GM12878 (cell line): ENCODE data around the gene GLIPR1L1. TPM values are rescaled to one million over a fixed set of nuclear protein-coding genes. Genes with fewer than 3 reads are reported as not detected.

Source experiments
- ATAC-seq: fragments of 200-7000 bp; cut with Tn5 transposase; 3 replicates; pipeline ENCODE4 v1.9.1; 2020; ENCODE audit warnings: mild to moderate bottlenecking, moderate library complexity
- BruUV-seq: library from RNA; stranded (reverse); fragments of 400-500 nt; replicated peaks from 2 replicates; lab custom pipeline; 2021; lab: Mats Ljungman, UMichigan
- CTCF ChIA-PET: fragments of 300-600 bp; sonication (Branson Sonifier 250); formaldehyde crosslinking; extraction: SDS; loops from one replicate; lab custom pipeline; 2021; ENCODE audit warnings: inconsistent platforms; lab: Yijun Ruan, JAX
- POLR2A ChIA-PET: fragments of 350-600 bp; formaldehyde crosslinking; extraction: SDS; loops from one replicate; lab custom pipeline; 2021; ENCODE audit warnings: inconsistent platforms; lab: Charles Lee
- RAD21 ChIA-PET: fragments of 300-600 bp; sonication (Branson Sonifier 250); formaldehyde crosslinking; loops from one replicate; lab custom pipeline; 2023; ENCODE audit warnings: antibody characterized with exemption; ENCODE audit not compliant: unreplicated experiment; lab: Charles Lee
- SMC1A ChIA-PET: fragments of 300-600 bp; sonication (Branson Sonifier 250); formaldehyde crosslinking; loops from one replicate; lab custom pipeline; 2023; ENCODE audit not compliant: unreplicated experiment, uncharacterized antibody; lab: Charles Lee
- DNase-seq: peaks from one replicate; pipeline ENCODE4 v3.0.0-alpha.2; 2011; ENCODE audit warnings: low read depth, low spot score
- FAIRE-seq: peaks from 3 replicates; lab custom pipeline; 2011; peaks lifted over from hg19 to GRCh38; lab: Jason Lieb, UNC
- H2AFZ ChIP-seq: 2 replicates; pipeline ENCODE4 v1.6.0; 2011; ENCODE audit warnings: low read depth, low read length, control low read depth; ENCODE audit not compliant: control insufficient read depth
- H3K27ac ChIP-seq: 2 replicates; pipeline ENCODE4 v1.5.1; 2011; ENCODE audit warnings: control low read depth; ENCODE audit not compliant: control insufficient read depth, insufficient read depth
- H3K27me3 ChIP-seq, 2 experiments: replicated peaks in 1 of 2; 2 replicates each; pipeline versions ENCODE4 v1.6.0 to v1.6.1; 2011; ENCODE audit warnings: low read length in 1 of 2; ENCODE audit not compliant: control insufficient read depth in 2 of 2, insufficient read depth in 2 of 2
- H3K36me3 ChIP-seq, 2 experiments: 2 replicates each; pipeline ENCODE4 v1.5.1; 2011; ENCODE audit warnings: low read length in 1 of 2; ENCODE audit not compliant: control insufficient read depth in 2 of 2, insufficient read depth in 2 of 2
- H3K4me1 ChIP-seq: 2 replicates; pipeline ENCODE4 v1.6.1; 2011; ENCODE audit warnings: mild to moderate bottlenecking, low read length, moderate library complexity, mixed read lengths; ENCODE audit not compliant: control insufficient read depth, insufficient read depth
- H3K4me2 ChIP-seq: 2 replicates; pipeline ENCODE4 v1.6.0; 2011; ENCODE audit warnings: control low read depth; ENCODE audit not compliant: control insufficient read depth, insufficient read depth
- H3K4me3 ChIP-seq: fragments of 200-600 bp; sonication (generic); 2 replicates; pipeline ENCODE4 v1.5.1; 2016
- H3K79me2 ChIP-seq: 2 replicates; pipeline ENCODE4 v1.6.0; 2011; ENCODE audit warnings: low read length; ENCODE audit not compliant: control insufficient read depth, insufficient read depth
- H3K9ac ChIP-seq: 2 replicates; pipeline ENCODE4 v1.8.0; 2011; ENCODE audit warnings: low read length, control low read depth, mixed read lengths; ENCODE audit not compliant: control insufficient read depth, insufficient read depth
- H3K9me3 ChIP-seq: replicated peaks from 3 replicates; pipeline ENCODE4 v1.5.1; 2011; ENCODE audit warnings: mild to moderate bottlenecking, low read length; ENCODE audit not compliant: control insufficient read depth, insufficient read depth
- H4K20me1 ChIP-seq: 2 replicates; pipeline ENCODE4 v1.6.0; 2011; ENCODE audit not compliant: control insufficient read depth, insufficient read depth
- CREB1 ChIP-seq: IDR thresholded peaks from 2 replicates; pipeline ENCODE4 v1.6.1; 2012; ENCODE audit warnings: low read depth, mild to moderate bottlenecking, inconsistent platforms
- JUNB ChIP-seq: IDR thresholded peaks from 2 replicates; pipeline ENCODE4 v1.6.1; 2016; ENCODE audit warnings: antibody characterized with exemption, mild to moderate bottlenecking
- NFIC ChIP-seq: IDR thresholded peaks from 2 replicates; pipeline ENCODE4 v1.6.1; 2012; ENCODE audit warnings: low read depth, mild to moderate bottlenecking, inconsistent platforms, low read length, moderate library complexity
- RELB ChIP-seq: fragments of 450-650 bp; IDR thresholded peaks from 2 replicates; pipeline ENCODE4 v1.6.1; 2017; ENCODE audit warnings: low read depth, mild to moderate bottlenecking, moderate library complexity
- ZBTB40 ChIP-seq: fragments of 450-650 bp; IDR thresholded peaks from 2 replicates; pipeline ENCODE4 v1.6.1; 2016; ENCODE audit warnings: mild to moderate bottlenecking, moderate library complexity, borderline replicate concordance
- WGBS: methylation state at CpG from one replicate; pipeline ENCODE4 v1.1.6; 2016; ENCODE audit warnings: low lambda C conversion rate; ENCODE audit not compliant: insufficient replicate concordance, insufficient coverage; ENCODE audit errors: missing lambda C conversion rate; 5-methylcytosine and 5-hydroxymethylcytosine counted together
- in situ Hi-C: fragments of 300-500 bp; cut with MboI; formaldehyde crosslinking; loops from 9 replicates; pipeline ENCODE4 v1.14.3; 2018; ENCODE audit warnings: mixed read lengths
- intact Hi-C: fragments of 100-400 bp; cut with micrococcal nuclease; formaldehyde crosslinking; loops from one replicate; pipeline ENCODE4 v1.14.2; 2022; ENCODE audit not compliant: unreplicated experiment
- polyA plus RNA-seq, 11 experiments: library from polyadenylated mRNA; depleted of rRNA in 4 of 11; unstranded in 6 of 11; stranded (reverse) in 5 of 11; fragments of >200 nt; fragmentation: Nextera tagmentation in 4 of 11; fragmentation: Illumina TruSeq in 1 of 11; extraction: Ambion mirVana in 4 of 11; extraction: Trizol in 1 of 11; gene quantifications; 1 replicate in 1 of 11; 2 replicates in 10 of 11; pipeline versions ENCODE4 v1.2.1 to v1.2.3, GENCODE V29; 2011 to 2016; ENCODE audit warnings: inconsistent platforms in 2 of 11, missing spikeins in 2 of 11, low read depth in 1 of 11
- total RNA-seq, 4 experiments: library from RNA; depleted of rRNA in 3 of 4; stranded (reverse); fragments of >200 nt in 3 of 4; fragmentation: Illumina TruSeq in 1 of 4; extraction: Trizol in 1 of 4; gene quantifications; 2 replicates each; pipeline versions ENCODE4 v1.2.1 to v1.2.3, GENCODE V29; 2013 to 2021

GLIPR1L1 gene
- total and polyA plus RNA-seq, 10 of the 15 experiments (the other 5 are each of a cell fraction or from before 2014, with no cell fraction given), result 0.10 to 0.47 (median 0.13) TPM; not detected in 7

GRCh38 chr12:75337905-75338304, 3.4 kb downstream of the GLIPR1L1 start:
- in situ Hi-C loops, result no loop called here
- peaks cover 4% of the 10 kb centered on the region for H3K4me1 ChIP-seq
- H3K4me2 ChIP-seq, result no peak overlapping the region
- no peaks in the 10 kb centered on the region for H3K79me2 ChIP-seq
- ChIA-PET POLR2A (no interaction called here), CTCF (interaction anchor here (0.6 to 2.2 kb wide), 5 partner anchors 9 to 189 kb away, joined by 3 to 11 read pairs (median 3); partner anchors contain the start of gene GLIPR1L2), RAD21 (interaction anchor here (0.7 to 1.2 kb wide), 4 partner anchors 54 to 840 kb away, joined by 3 to 6 read pairs (median 3); partner anchors contain the start of gene GLIPR1L2), SMC1A (interaction anchor here (0.6 to 2.6 kb wide), 5 partner anchors 8 to 151 kb away, joined by 3 to 8 read pairs (median 4); partner anchors contain the start of gene CAPS2)
- no peak overlapping the region for H3K27ac ChIP-seq
- H3K36me3 ChIP-seq, result no peaks in the 10 kb centered on the region
- no peak overlapping the region for H2AFZ ChIP-seq
- H3K4me3 ChIP-seq, result no peak overlapping the region
- no peaks in the 10 kb centered on the region for H3K27me3 ChIP-seq
- ATAC-seq (peak; percentile 56), DNase-seq (no peak), FAIRE-seq (peak; percentile 35)
- WGBS, result 40% methylated on average over 1 of the region's 1 CpG
- 0 out of 2 replicates have a peak, but pooled peaks have one; percentile 21 for TF ChIP-seq RELB
- 0 out of 2 replicates have a peak, but pooled peaks have one; percentile 38 for TF ChIP-seq NFIC
- peak; percentile 53; the same call in 1 of the 2 replicates for TF ChIP-seq ZBTB40
- no peak for TF ChIP-seq CREB1
- peak; percentile 73 for TF ChIP-seq JUNB
- H4K20me1 ChIP-seq, result no peaks in the 10 kb centered on the region
- intact Hi-C loops, result loop anchor here (10.0 kb wide), 2 partner anchors 817 to 1117 kb away; no protein-coding TSS in a partner anchor
- BruUV-seq, result no TSS peak
- no peak overlapping the region for H3K9ac ChIP-seq
- H3K9me3 ChIP-seq, result no peaks in the 10 kb centered on the region
